HG02852 (cell line): Measurements from ENCODE around the gene GNAQ.

Experiments used
- ATAC-seq: cut with Tn5 transposase; IDR thresholded peaks from one replicate; pipeline ENCODE4 v1.9.1; 2021; ENCODE audit warnings: mild to moderate bottlenecking, moderate library complexity; ENCODE audit not compliant: unreplicated experiment

GNAQ gene

DNA sequence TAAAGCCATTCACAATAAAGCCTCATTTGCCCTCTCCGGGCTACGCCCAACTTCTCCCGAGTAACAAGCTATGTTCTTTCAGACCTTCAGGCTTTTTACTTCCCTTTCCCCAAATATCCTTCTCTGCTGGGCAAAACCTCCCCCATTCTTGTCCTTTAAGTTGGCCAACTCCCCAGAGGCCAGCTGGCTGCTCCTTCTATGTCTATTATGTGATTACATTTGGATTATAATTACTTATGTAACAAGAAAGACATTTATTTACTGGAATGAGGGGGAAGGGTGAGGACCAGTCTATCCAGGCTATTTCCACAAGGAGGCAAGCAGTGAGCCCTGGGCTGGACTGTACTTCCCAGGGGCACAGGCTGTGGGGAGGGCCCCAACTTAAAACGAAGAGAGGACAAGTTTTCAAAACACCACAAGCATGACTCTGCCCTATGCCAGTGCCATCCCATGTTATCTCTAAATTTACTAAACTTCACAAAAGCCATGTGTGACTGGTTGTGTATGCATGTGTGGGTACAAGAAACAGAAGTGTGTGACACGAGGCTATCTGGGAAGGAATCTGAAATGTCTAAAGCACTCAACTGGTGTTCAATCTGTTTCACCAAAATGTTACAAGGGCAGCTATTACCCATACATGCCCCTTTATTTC lies 84.5 kb downstream of the GNAQ start:
- no peak for ATAC-seq

GRCh38 chr9:77946296-77946695 lies 85.3 kb downstream of the GNAQ start:
- no peak for ATAC-seq

GRCh38 chr9:77945798-77946197 lies 85.8 kb downstream of the GNAQ start:
- no peak for ATAC-seq

DNA sequence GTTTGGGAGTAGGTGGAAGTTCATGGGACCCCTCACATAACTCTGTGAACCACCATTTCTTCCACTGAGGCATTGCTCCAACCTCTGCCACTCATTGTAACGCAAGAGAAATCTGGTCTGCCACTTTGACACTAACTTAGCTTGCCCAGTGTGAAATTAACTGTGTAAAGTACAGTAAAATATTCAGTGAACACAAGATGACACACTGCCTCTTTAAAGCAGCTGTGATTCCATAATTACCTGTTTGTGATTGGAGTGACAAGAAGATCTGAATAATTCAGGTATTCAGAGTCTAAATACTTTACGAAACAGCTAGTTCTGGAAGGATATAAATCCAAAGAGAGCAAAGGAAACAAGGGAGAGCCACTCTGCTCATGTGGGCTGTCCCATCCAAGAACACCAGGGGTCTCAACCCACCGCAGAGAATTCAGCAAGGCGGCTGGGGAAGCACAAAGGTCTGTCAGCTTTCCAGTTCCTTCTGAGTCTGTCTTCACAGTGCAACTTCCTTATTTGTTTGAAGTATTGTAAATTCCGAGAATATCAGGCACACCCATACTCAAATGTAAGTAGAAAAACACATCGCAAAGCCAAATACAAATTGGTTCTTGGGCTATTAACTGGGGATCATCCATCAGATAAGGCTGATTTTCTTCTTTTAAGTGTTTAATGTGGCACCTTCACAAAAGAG lies 86.9 kb downstream of the GNAQ start:
- ATAC-seq = no peak

- no peak for ATAC-seq
These were observed 88.6 kb downstream of the GNAQ start for GRCh38 chr9:77943057-77943456.

- no peak for ATAC-seq
These were observed 92.4 kb downstream of the GNAQ start for GRCh38 chr9:77939149-77939668.

GRCh38 chr9:77938163-77938562 lies 93.4 kb downstream of the GNAQ start:
- no peak for ATAC-seq

GRCh38 chr9:77935974-77936373 lies 95.6 kb downstream of the GNAQ start:
- ATAC-seq = no peak

GRCh38 chr9:77935211-77935610 lies 96.4 kb downstream of the GNAQ start:
- ATAC-seq = no peak

- no peak for ATAC-seq
These were observed 97.6 kb downstream of the GNAQ start for GRCh38 chr9:77933976-77934375.

DNA sequence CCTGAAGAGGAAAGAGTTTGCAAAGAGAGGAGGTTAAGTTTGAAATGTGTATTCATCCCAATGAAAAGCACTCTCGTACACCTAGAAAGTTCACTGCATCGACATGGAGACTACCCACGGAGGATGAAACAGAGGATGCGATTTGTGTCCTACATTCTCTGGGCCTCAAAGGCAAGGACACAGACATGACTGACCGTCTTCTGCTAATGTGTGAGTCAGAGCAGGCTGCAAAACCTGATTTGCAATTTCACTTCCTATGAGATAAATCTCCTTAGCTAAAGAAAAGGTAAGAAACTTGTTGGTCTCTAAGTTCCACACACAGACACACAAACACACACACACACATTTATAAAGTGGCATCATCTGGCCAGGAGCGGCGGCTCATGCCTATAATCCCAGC lies 98.6 kb downstream of the GNAQ start:
- no peak for ATAC-seq

DNA sequence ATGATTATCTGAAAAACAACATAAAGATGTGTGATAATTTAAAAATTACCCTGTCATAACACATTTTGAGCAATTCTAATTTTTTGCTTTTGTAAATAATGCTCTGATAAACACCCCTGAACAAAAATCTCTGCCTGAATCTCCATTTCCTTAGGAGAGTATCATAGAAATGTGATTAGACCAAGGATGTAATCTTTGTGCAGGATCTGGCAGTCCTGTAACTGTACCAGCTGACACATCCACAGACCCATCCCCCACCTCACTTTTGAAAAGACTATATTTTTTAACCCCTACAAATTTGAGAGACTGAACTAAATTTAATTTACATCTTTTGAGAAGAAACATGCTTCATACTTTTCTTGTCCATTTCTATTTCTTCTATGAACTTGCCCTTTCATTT lies 101.7 kb downstream of the GNAQ start:
- ATAC-seq = no peak

DNA sequence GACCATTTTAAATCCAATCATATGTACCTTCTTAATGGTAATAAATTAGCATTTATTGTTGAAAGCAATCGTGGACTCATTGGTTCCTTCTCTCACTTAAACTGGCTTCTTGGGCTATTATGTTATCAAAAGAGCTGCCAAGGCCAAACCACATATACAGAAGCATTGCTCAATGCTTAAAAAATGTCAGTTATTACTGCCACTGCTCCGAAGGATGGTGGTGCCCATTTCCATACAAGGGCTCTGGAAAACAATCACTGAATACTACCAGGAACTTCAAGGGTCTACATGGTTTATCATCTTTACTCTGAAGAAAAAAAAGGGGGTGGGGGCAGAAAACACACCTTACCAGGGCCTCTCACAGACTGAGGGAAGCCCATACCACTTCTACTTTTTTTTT lies 104.3 kb downstream of the GNAQ start:
- ATAC-seq = no peak

GRCh38 chr9:77926371-77926878 lies 105.2 kb downstream of the GNAQ start:
- ATAC-seq = no peak

DNA sequence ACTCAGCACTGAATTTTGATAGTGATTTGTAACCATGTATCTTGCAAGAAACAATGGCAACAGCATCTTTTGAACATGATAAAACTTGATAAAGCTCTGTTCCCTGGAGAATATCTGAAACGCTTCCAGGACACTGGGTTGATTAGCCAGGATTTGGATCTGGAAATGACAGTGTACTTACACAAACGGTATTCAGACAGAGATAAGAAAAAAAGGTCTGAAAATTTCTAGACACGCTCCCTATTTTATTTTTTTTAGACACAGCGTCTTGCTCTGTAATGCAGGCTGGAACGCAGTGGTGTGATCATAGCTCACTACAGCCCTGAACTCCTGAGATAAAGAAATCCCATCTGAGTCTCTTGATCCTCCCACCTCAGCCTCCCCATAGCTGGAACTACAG lies 109.0 kb downstream of the GNAQ start:
- no peak for ATAC-seq

DNA sequence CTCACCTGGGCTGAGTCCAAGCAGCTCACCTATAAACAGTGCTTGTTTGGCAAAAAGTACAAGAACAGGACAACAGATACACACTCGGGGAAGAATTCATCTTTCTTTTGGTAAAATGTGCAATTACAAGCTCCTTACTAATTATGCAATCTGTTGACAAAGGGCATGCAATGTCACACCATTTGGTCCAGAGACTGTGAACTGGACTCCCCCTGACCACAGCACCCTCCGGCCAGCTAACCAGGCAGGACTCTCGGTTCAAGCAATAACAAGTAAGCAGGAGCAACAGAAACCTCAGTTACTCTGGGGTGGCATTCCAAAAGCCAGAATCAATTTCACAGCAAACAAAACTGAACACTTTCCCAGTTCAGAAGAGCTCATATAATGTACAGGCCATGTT lies 113.8 kb downstream of the GNAQ start:
- ATAC-seq = no peak

DNA sequence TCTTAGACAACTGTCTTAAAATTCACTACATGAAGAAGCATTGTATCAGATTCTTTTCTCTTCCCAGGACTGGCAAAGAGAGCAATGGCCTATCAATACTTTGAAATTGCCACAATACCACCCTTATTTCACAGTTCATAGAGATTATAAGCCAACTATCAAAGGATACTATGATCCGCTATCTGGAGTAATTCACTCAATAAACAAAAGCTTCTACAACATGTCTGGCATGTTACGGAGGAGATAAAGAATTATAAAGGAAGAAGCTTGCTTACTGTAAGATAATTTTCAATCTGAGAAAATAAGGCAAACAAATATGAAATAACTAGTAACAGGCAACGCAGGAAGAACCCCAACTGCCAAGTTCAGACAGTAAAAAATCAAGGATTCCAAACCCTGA lies 114.8 kb downstream of the GNAQ start:
- ATAC-seq = no peak

GRCh38 chr9:77916410-77916819 lies 115.2 kb downstream of the GNAQ start:
- ATAC-seq = peak; percentile 93

- ATAC-seq = no peak
These were observed 115.9 kb downstream of the GNAQ start for GRCh38 chr9:77915744-77916143.

GRCh38 chr9:77912895-77913693 lies 118.5 kb downstream of the GNAQ start:
- ATAC-seq = no peak

GRCh38 chr9:77911928-77912327 lies 119.7 kb downstream of the GNAQ start:
- no peak for ATAC-seq
